ENCODE data around the gene APLN.

APLN gene

GRCh38 chrX:129659861-129660260 lies 5.1 kb upstream of the APLN start:
- TF ChIP-seq CTCF (IDR thresholded peaks at IDR 0.05) = no peak

GRCh38 chrX:129659141-129659540 lies 4.4 kb upstream of the APLN start:
- no peak for TF ChIP-seq CTCF (IDR thresholded peaks at IDR 0.05)

- no peak for TF ChIP-seq CTCF (IDR thresholded peaks at IDR 0.05)
Measured at GRCh38 chrX:129658429-129658828, 3.7 kb upstream of the APLN start.

- TF ChIP-seq CTCF (IDR thresholded peaks at IDR 0.05) = no peak; the same call in 1 of the 2 replicates
Measured at GRCh38 chrX:129655547-129656249, 942 bp upstream of the APLN start.

- no peak for TF ChIP-seq CTCF (IDR thresholded peaks at IDR 0.05)
Measured at GRCh38 chrX:129653971-129654651, 645 bp downstream of the APLN start.

GRCh38 chrX:129653181-129653970 lies 1.4 kb downstream of the APLN start:
- no peak for TF ChIP-seq CTCF (IDR thresholded peaks at IDR 0.05)

- no peak for TF ChIP-seq CTCF (IDR thresholded peaks at IDR 0.05)
Measured at GRCh38 chrX:129652565-129653169, 2.1 kb downstream of the APLN start.

All from LNCAP (cell line).